Kidney (tissue), 14 donors: Measurements from ENCODE around the gene MZT2B. TPM values are rescaled to one million over a fixed set of nuclear protein-coding genes. Genes with fewer than 3 reads are reported as not detected.
A peak's percentile ranks its signal among the peaks of the same experiment; 100 is the strongest.
"Not testable (repeated sequence)": the region's sequence is repeated elsewhere in the genome, so short reads cannot be mapped to it uniquely, and the experiment has no call there.

Experiments used
- DNase-seq, 5 donors: peaks; one replicate each; pipeline ENCODE4 v3.0.0-alpha.2; 2013 to 2020
- FAIRE-seq: peaks from 2 replicates; lab custom pipeline; 2012; peaks lifted over from hg19 to GRCh38; lab: Jason Lieb, UNC
- H3K27ac ChIP-seq, 2 donors: one replicate each; pipeline ENCODE4 v1.7.0; 2013; ENCODE audit warnings: low read depth in 2 of 2, low read length in 2 of 2, inconsistent platforms in 1 of 2
- H3K27me3 ChIP-seq: one replicate; pipeline ENCODE4 v1.7.1; 2013; ENCODE audit warnings: low read length, inconsistent platforms; ENCODE audit not compliant: control insufficient read depth, insufficient read depth
- H3K36me3 ChIP-seq, 3 donors: one replicate each; pipeline versions ENCODE4 v1.7.0 to v1.7.1; 2013; ENCODE audit warnings: low read length in 3 of 3, control low read depth in 1 of 3, inconsistent platforms in 1 of 3; ENCODE audit not compliant: insufficient read depth in 3 of 3, control insufficient read depth in 2 of 3
- H3K4me1 ChIP-seq, 3 donors: one replicate each; pipeline versions ENCODE4 v1.7.0 to v1.7.1; 2013; ENCODE audit warnings: low read length in 3 of 3, inconsistent platforms in 1 of 3, low read depth in 1 of 3; ENCODE audit not compliant: control insufficient read depth in 2 of 3, insufficient read depth in 2 of 3
- H3K4me3 ChIP-seq, 3 donors: one replicate each; pipeline versions ENCODE4 v1.7.0 to v1.8.1; 2013; ENCODE audit warnings: low read length in 3 of 3, control low read depth in 1 of 3, inconsistent platforms in 1 of 3
- H3K9ac ChIP-seq, 3 donors: one replicate each; pipeline versions ENCODE4 v1.7.0 to v1.7.1; 2013; ENCODE audit warnings: low read length in 3 of 3, control low read depth in 1 of 3, inconsistent platforms in 1 of 3
- H3K9me3 ChIP-seq, 3 donors: one replicate each; pipeline versions ENCODE4 v1.7.0 to v1.7.1; 2013; ENCODE audit warnings: low read length in 3 of 3, control low read depth in 1 of 3, inconsistent platforms in 1 of 3; ENCODE audit not compliant: control insufficient read depth in 2 of 3, insufficient read depth in 1 of 3
- CTCF ChIP-seq: IDR thresholded peaks from 3 replicates; pipeline ENCODE4 v1.5.1; 2012; ENCODE audit warnings: mild to moderate bottlenecking, moderate library complexity, borderline replicate concordance; ENCODE audit not compliant: insufficient read depth; ENCODE audit errors: extremely low read depth
- intact Hi-C: fragments of 100-400 bp; cut with DNase I; formaldehyde crosslinking; loops from one replicate; pipeline ENCODE4 v1.11.1; 2022
- polyA plus RNA-seq: library from polyadenylated mRNA; stranded (reverse); fragments of 350-450 nt; fragmentation: Illumina TruSeq; extraction: RNeasy Lipid Tissue Mini Kit (QIAGEN cat#74804); gene quantifications from one replicate; pipeline ENCODE4 v1.2.3, GENCODE V29; 2014; ENCODE audit warnings: low read depth, low replicate concordance; ENCODE audit not compliant: insufficient read depth
- total RNA-seq: library from RNA; stranded (reverse); fragmentation: NEBNext Ultra II Directional; extraction: Animal tissue kit (Norgen Biotek cat#: 25700); gene quantifications from one replicate; pipeline ENCODE4 v1.2.1, GENCODE V29; 2021
- donor health status: control.
- donor health status: control.
- donor health status: control.
- donor health status: control.
- donor health status: control.
- donor health status: DM: yes; HTN: yes; CAD: no.
- donor health status: Normal renal cell carcinoma (clear cell type).

The MZT2B gene
- total and polyA plus RNA-seq, 2 donors from 2014 or later = 160 to 354 TPM

- TF ChIP-seq CTCF = no peak
- H3K27me3 ChIP-seq = no peaks in the 10 kb centered on the region
- no peak for FAIRE-seq
- no peak overlapping the region for H3K9ac ChIP-seq
- no peaks in the 10 kb centered on the region for H3K4me1 ChIP-seq
- DNase-seq = no peak
- intact Hi-C loops = no loop called here
- peaks cover 4 to 24% (median 10%) of the 10 kb centered on the region in 3 donors for H3K36me3 ChIP-seq
- no peaks in the 10 kb centered on the region for H3K9me3 ChIP-seq
- H3K27ac ChIP-seq = no peak overlapping the region
- no peak overlapping the region for H3K4me3 ChIP-seq
Observed at GRCh38 chr2:130169896-130170295, 12.2 kb upstream of the MZT2B start.

GRCh38 chr2:130174866-130175265 is 7.2 kb upstream of the MZT2B start:
- not testable (repeated sequence) for FAIRE-seq, DNase-seq

GRCh38 chr2:130180404-130181324 is 1.4 kb upstream of the MZT2B start:
- H3K4me3 ChIP-seq = peak overlapping the region; percentile 86 to 91 (median 88)
- FAIRE-seq, H3K36me3 ChIP-seq, H3K9me3 ChIP-seq, H3K27me3 ChIP-seq, H3K27ac ChIP-seq: not testable (repeated sequence)
- peak in 3 of 5 donors; percentile 26 to 60 (median 28) for DNase-seq
- H3K9ac ChIP-seq = peak overlapping the region; percentile 35 to 84 (median 78)
- H3K4me1 ChIP-seq = peaks cover 0 to 12% (median 0%) of the 10 kb centered on the region in 3 donors
- intact Hi-C loops = loop anchor here (10.0 kb wide), 2 partner anchors 154 to 1304 kb away; no protein-coding TSS in a partner anchor

More at GRCh38 chr2:130174866-130175265, 7.2 kb upstream of the MZT2B start:
- H3K9ac ChIP-seq, H3K27ac ChIP-seq, H3K4me3 ChIP-seq, H3K9me3 ChIP-seq, H3K27me3 ChIP-seq, H3K4me1 ChIP-seq, H3K36me3 ChIP-seq, intact Hi-C loops: not testable (repeated sequence)

- Histone ChIP-seq H3K27ac (peak within 1 kb of the TSS; percentile 65 to 82), H3K27me3 (no peaks in the 10 kb centered on the region), H3K4me3 (peak within 1 kb of the TSS; percentile 86 to 91 (median 88)), H3K36me3 (no peaks in the 10 kb centered on the region), H3K9me3 (no peaks in the 10 kb centered on the region), H3K9ac (peak within 1 kb of the TSS; percentile 35 to 84 (median 78)), H3K4me1 (peaks cover 0 to 12% (median 0%) of the 10 kb centered on the region in 3 donors)
- peak; percentile 98 to 99 (median 99) for DNase-seq
- intact Hi-C loops = loop anchor here (10.0 kb wide), 2 partner anchors 153 to 1303 kb away; no protein-coding TSS in a partner anchor
- no peak for FAIRE-seq
- TF ChIP-seq CTCF = no peak
Observed at GRCh38 chr2:130181325-130181879, 660 bp upstream of the MZT2B start, which contains the start of gene SMPD4. SMPD4 (minus strand) TSS chr2:130181602; CDS start chr2:130176592, 5,010 bp downstream.

- not testable (repeated sequence) for H3K36me3 ChIP-seq, FAIRE-seq, H3K9me3 ChIP-seq, H3K27me3 ChIP-seq, H3K27ac ChIP-seq
- Histone ChIP-seq H3K9ac (peak overlapping the region in 1 of 3 donors; percentile 58), H3K4me1 (peaks cover 0 to 12% (median 0%) of the 10 kb centered on the region in 3 donors), H3K4me3 (peak overlapping the region; percentile 24 to 60 (median 51))
- intact Hi-C loops = loop anchor here (10.0 kb wide), 2 partner anchors 152 to 1302 kb away; no protein-coding TSS in a partner anchor
- peak in 2 of 5 donors; percentile 22 to 57 for DNase-seq
Observed at GRCh38 chr2:130182826-130183511, 907 bp downstream of the MZT2B start.
